Ammon's horn (tissue), 1 donor: ENCODE data around the gene CMTR2.
A peak's percentile ranks its signal among the peaks of the same experiment; 100 is the strongest.
"Not testable (repeated sequence)": the region's sequence is repeated elsewhere in the genome, so short reads cannot be mapped to it uniquely, and the experiment has no call there.

Source experiments
- DNase-seq: peaks from one replicate; pipeline ENCODE4 v3.0.0-alpha.2; 2016; ENCODE audit warnings: low spot score

CMTR2 gene, protein sequence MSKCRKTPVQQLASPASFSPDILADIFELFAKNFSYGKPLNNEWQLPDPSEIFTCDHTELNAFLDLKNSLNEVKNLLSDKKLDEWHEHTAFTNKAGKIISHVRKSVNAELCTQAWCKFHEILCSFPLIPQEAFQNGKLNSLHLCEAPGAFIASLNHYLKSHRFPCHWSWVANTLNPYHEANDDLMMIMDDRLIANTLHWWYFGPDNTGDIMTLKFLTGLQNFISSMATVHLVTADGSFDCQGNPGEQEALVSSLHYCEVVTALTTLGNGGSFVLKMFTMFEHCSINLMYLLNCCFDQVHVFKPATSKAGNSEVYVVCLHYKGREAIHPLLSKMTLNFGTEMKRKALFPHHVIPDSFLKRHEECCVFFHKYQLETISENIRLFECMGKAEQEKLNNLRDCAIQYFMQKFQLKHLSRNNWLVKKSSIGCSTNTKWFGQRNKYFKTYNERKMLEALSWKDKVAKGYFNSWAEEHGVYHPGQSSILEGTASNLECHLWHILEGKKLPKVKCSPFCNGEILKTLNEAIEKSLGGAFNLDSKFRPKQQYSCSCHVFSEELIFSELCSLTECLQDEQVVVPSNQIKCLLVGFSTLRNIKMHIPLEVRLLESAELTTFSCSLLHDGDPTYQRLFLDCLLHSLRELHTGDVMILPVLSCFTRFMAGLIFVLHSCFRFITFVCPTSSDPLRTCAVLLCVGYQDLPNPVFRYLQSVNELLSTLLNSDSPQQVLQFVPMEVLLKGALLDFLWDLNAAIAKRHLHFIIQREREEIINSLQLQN

GRCh38 chr16:71288890-71289731 lies at the start of gene CMTR2:
TSS of gene CMTR2 (minus strand) at chr16:71289402. CDS start at chr16:71285920, 3,482 bp downstream.
- DNase-seq, result peak; percentile 97

GRCh38 chr16:71338632-71339031 lies 49.4 kb upstream of the CMTR2 start:
- no peak for DNase-seq

- DNase-seq, result no peak
Measured at GRCh38 chr16:71338193-71338592, 49.0 kb upstream of the CMTR2 start.

GRCh38 chr16:71337631-71338030 lies 48.4 kb upstream of the CMTR2 start:
- no peak for DNase-seq

- no peak for DNase-seq
Measured at GRCh38 chr16:71328151-71328550, 38.9 kb upstream of the CMTR2 start.

- no peak for DNase-seq
Measured at GRCh38 chr16:71327720-71328119, 38.5 kb upstream of the CMTR2 start.

DNA sequence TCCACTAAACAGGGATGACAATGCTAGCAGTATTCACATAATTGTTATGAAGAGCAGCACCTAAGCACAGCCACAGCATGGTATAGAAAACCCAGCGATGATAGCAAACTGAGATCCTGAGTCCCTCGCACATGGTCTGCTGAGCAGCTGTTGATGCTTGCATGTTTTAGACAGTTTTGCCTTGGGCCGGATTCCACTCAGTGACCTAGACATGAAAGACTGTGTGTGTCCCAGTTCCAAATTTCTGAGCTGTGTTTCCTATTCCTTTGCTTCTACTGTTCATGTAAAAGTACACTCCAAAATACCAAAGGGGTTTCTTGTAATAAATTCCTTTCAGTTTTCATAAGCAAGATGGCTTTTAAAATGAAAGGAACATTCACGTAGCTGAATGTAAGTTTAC lies 30.8 kb upstream of the CMTR2 start:
- no peak for DNase-seq

GRCh38 chr16:71315269-71315668 lies 26.1 kb upstream of the CMTR2 start:
- DNase-seq, result no peak

DNA sequence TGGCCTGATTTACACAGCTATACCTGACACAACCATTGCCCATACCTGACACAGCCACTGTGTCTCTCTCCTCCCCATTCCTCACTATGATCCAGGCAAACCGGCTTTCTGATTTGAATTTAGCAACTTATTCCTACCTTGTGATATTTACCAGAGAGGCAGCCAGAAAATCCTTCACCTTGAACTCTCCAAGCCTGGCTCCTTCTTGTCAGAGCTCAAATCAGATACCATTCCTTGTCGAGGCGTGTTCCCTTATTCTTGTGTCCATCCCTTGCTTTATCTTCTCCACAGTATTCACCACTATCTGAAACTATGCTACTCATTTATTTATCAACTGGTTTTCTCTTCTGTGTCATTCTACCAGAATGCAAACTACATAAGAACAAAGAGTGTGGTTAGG lies 24.4 kb upstream of the CMTR2 start:
- DNase-seq, result not testable (repeated sequence)

GRCh38 chr16:71311553-71312158 lies 22.5 kb upstream of the CMTR2 start:
- peak; percentile 64 for DNase-seq

DNA sequence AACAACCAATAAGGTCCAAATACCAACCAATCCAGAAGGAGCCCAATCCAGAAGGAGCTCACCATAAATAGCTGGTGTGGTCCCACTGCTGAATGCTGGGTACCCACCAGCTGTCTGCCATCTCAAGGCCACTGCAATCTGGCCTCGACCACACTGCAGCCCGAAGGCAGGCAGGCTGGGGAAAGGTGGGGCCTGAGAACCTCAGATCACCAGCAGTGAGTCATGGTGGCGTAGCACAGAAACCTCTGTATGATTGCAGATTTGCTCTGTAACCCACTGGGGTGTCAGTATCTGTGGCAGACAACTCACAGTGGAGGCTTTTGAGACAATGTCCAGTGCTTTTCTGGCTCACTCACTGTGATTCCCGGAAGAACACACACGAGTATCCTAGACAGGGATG lies 14.7 kb upstream of the CMTR2 start:
- no peak for DNase-seq

GRCh38 chr16:71297341-71297634 lies 8.1 kb upstream of the CMTR2 start:
- no peak for DNase-seq

DNA sequence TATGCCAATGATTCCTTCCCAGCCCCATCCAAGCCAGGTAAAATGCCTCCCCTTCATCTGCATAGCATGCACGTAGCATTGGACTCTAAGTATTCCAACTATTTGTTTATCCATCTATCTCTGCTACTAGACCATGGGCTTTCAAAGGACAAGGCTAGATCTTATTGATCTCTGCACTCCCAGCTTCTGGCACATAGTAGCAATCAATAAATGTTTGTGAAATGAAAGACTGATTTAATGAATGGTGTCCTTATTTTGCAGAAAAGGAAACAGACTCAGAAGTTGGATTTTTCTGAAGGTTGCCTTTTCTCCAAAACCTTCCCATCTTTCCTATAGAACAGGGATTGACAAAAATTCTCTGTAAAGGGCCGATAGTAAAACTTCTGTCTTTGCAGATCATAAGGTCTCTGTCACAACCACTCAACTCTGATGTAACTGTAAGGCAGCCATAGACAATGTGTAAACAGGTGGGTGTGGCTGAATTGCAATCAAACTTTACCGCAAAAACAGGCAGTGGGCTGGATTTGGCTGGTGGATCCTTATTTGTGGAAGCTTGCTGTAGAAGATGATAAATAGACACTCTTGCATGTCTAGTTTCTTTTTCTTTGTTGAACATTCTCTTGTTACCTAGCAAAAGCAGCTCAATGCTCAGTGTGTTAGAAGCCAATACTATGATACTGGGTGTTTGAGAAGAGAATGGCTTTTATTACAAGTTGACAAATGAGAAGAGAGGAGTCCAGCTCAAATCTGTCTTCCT lies 7.6 kb upstream of the CMTR2 start:
- no peak for DNase-seq

GRCh38 chr16:71295950-71296349 lies 6.7 kb upstream of the CMTR2 start:
- no peak for DNase-seq

DNA sequence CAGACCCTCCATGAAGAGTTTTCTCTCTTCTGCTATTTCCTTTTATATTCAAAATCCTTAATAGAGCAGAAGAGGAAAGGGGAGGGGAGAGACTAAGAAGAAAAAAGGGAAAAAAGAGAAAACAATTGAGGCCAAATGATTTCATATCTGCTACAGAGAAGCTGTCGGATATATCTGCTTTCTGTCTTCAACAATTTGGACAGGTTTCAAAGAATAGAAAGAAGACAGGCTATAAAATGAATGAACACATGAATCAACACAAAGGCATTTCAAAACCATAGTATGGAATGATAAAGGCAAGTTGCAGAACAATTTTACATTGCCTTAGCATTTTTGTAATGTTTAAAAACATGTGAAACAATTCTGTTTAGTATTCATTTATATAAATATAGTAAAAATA lies 4.7 kb upstream of the CMTR2 start:
- DNase-seq, result no peak

DNA sequence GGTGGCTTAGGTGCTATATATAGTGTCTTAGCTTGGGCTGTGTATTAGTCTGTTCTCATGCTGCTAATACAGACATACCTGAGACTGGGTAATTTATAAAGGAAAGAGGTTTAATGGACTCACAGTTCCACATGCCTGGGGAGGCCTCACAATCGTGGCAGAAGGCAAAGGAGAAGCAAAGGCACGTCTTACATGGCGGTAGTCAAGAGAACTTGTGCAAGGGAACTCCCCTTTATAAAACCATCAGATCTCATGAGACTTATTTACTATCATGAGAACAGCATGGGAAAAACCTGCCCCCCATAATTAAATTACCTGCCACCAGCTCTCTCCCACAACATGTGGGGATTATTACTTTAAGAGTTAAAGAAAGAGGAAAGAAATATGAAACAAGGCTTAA lies 2.9 kb upstream of the CMTR2 start:
- DNase-seq, result not testable (repeated sequence)

DNA sequence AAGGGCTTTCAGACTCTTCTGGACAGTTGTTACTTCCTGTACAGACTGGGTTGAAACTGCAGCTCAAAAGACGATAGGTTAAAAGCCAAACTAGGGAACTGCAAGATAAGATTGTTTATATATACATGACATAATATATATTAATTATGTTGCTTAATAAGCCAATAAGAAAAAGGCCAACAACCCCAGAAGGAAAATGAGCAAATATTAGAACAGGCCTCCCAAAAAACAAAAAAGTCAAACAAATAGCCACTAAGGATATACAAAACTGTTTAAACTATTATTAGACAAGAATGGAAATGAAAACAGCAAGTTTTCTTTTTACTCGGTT lies 495 bp upstream of the CMTR2 start:
- no peak for DNase-seq

- no peak for DNase-seq
Measured at GRCh38 chr16:71288570-71288889, 672 bp downstream of the CMTR2 start.

GRCh38 chr16:71287911-71288310 lies 1.3 kb downstream of the CMTR2 start:
- no peak for DNase-seq

GRCh38 chr16:71287454-71287853 lies 1.7 kb downstream of the CMTR2 start:
- DNase-seq, result no peak

DNA sequence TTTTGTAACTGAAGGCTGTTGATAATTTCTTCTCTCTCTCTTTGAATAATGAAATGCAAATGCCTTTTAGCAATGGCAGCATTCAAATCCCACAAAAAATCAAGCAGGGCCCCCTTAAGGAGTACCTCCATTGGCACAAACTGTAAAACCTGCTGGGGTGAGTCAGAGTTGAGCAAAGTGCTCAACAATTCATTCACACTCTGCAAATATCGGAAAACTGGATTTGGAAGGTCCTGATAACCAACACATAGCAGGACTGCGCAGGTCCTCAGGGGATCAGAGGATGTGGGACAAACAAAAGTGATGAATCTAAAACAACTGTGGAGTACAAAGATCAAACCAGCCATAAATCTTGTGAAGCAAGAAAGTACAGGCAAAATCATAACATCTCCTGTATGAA lies 5.6 kb downstream of the CMTR2 start:
- DNase-seq, result no peak

DNA sequence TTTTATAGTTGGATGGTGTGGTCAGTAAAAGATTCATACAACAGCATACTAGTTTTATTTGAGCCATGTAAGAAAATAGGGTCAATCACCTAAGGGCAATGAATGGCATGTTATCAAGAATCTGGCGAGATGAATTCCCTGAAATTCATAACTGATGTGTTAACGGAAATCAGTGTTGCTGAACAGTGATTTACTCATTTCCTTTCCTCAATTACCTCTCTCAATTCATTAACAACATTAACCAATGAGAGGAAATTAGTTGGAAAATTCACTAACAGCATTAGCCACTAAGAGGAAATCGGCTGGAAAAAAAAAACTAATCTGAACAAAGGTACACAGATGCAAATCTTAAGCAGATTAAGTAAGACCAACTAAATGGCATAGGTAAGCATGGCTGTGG lies 6.3 kb downstream of the CMTR2 start:
- no peak for DNase-seq
